ENCODE measurements around the gene NOP58.
A peak's percentile ranks its signal among the peaks of the same experiment; 100 is the strongest.

- TF ChIP-seq, protein P1, sequence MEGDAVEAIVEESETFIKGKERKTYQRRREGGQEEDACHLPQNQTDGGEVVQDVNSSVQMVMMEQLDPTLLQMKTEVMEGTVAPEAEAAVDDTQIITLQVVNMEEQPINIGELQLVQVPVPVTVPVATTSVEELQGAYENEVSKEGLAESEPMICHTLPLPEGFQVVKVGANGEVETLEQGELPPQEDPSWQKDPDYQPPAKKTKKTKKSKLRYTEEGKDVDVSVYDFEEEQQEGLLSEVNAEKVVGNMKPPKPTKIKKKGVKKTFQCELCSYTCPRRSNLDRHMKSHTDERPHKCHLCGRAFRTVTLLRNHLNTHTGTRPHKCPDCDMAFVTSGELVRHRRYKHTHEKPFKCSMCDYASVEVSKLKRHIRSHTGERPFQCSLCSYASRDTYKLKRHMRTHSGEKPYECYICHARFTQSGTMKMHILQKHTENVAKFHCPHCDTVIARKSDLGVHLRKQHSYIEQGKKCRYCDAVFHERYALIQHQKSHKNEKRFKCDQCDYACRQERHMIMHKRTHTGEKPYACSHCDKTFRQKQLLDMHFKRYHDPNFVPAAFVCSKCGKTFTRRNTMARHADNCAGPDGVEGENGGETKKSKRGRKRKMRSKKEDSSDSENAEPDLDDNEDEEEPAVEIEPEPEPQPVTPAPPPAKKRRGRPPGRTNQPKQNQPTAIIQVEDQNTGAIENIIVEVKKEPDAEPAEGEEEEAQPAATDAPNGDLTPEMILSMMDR (IDR thresholded peaks at IDR 0.05): peak in 2 of 6 experiments; percentile 9 to 39
- peak in 3 of 4 donors; percentile 97 to 99 (median 98) for TF ChIP-seq POLR2A (IDR thresholded peaks at IDR 0.05)
Measured at GRCh38 chr2:202265467-202266277, at the start of gene NOP58.

All from esophagus squamous epithelium (tissue), 4 donors.